Esophagus muscularis mucosa (tissue), 3 donors: ENCODE data around the gene IRF8.

Source experiments
- EP300 ChIP-seq: sonication (generic); formaldehyde crosslinking; IDR thresholded peaks from one replicate; pipeline ENCODE4 v1.6.1; 2017; ENCODE audit warnings: antibody characterized with exemption
- TF ChIP-seq, protein P1 (sequence below), 3 experiments: fragments of 200-600 bp in 2 of 3; fragments of 450-650 bp in 1 of 3; sonication (generic) in 2 of 3; IDR thresholded peaks; one replicate each; pipeline ENCODE4 v1.5.1; 2017 to 2019; ENCODE audit warnings: antibody characterized with exemption in 3 of 3, mild to moderate bottlenecking in 2 of 3, moderate library complexity in 1 of 3

DNA sequence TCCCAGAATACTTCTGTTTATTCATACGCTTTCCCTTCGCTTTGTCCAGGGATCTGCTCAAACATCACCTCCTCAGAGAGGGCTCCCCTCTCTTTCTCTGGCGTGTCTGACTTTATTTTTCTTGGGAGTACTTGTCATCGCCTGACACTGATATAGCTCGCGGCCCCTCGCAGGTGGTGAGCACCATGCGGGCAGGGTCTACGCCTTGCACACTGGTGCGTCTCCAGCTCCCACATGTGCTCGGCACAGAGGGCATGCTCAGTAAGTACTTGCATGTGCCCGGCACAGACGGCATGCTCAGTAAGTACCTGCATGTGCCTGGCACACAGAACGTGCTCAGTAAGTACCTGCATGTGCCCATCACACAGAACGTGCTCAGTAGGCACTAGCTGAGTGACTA is 57.5 kb downstream of the IRF8 start:
- TF ChIP-seq, protein P1, sequence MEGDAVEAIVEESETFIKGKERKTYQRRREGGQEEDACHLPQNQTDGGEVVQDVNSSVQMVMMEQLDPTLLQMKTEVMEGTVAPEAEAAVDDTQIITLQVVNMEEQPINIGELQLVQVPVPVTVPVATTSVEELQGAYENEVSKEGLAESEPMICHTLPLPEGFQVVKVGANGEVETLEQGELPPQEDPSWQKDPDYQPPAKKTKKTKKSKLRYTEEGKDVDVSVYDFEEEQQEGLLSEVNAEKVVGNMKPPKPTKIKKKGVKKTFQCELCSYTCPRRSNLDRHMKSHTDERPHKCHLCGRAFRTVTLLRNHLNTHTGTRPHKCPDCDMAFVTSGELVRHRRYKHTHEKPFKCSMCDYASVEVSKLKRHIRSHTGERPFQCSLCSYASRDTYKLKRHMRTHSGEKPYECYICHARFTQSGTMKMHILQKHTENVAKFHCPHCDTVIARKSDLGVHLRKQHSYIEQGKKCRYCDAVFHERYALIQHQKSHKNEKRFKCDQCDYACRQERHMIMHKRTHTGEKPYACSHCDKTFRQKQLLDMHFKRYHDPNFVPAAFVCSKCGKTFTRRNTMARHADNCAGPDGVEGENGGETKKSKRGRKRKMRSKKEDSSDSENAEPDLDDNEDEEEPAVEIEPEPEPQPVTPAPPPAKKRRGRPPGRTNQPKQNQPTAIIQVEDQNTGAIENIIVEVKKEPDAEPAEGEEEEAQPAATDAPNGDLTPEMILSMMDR (IDR thresholded peaks at IDR 0.05): no peak
- TF ChIP-seq EP300: no peak
